B cell (primary cell): Measurements from ENCODE around the gene ERG.

ENCODE experiments used
- CTCF ChIP-seq: fragments of 200-600 bp; IDR thresholded peaks from one replicate; pipeline ENCODE4 v1.8.0; 2022; ENCODE audit warnings: antibody characterized with exemption, mild to moderate bottlenecking
- EZH2 ChIP-seq: IDR thresholded peaks from 2 replicates; pipeline ENCODE4 v1.6.1; 2012; ENCODE audit warnings: borderline replicate concordance, low read depth, mild to moderate bottlenecking, moderate library complexity, low read length; ENCODE audit not compliant: insufficient read depth, poor library complexity, severe bottlenecking

- no peak for TF ChIP-seq CTCF
- no peak for TF ChIP-seq EZH2
These were observed 24.2 kb downstream of the ERG start for GRCh38 chr21:38474124-38474523.
